K562 (cell line): Measurements from ENCODE around the gene UBL5. TPM values are rescaled to one million over a fixed set of nuclear protein-coding genes. Genes with fewer than 3 reads are reported as not detected.

Source experiments
- BMI1 ChIP-seq: fragments of 150-350 bp; IDR thresholded peaks from 2 replicates; pipeline ENCODE4 v1.6.1; 2014; ENCODE audit warnings: low read length
- MEF2A ChIP-seq: IDR thresholded peaks from 2 replicates; pipeline ENCODE4 v1.6.1; 2011; ENCODE audit warnings: low read depth, mild to moderate bottlenecking, low read length, moderate library complexity; ENCODE audit not compliant: control insufficient read depth
- NFRKB ChIP-seq: fragments of 450-650 bp; IDR thresholded peaks from 2 replicates; pipeline ENCODE4 v1.6.1; 2016; ENCODE audit warnings: low read depth
- NFXL1 ChIP-seq: fragments of 450-650 bp; formaldehyde crosslinking; IDR thresholded peaks from 2 replicates; pipeline ENCODE4 v1.4.0; 2021; ENCODE audit warnings: mild to moderate bottlenecking
- PTTG1 ChIP-seq: fragments of 450-650 bp; IDR thresholded peaks from 2 replicates; pipeline ENCODE4 v1.6.1; 2016; ENCODE audit warnings: low read depth, mild to moderate bottlenecking, missing genetic modification characterization, missing compliant biosample characterization
- YY1 ChIP-seq, 3 experiments: IDR thresholded peaks; 2 replicates each; pipeline ENCODE4 v1.6.1; 2011; ENCODE audit warnings: low read length in 2 of 3, mild to moderate bottlenecking in 2 of 3, moderate library complexity in 2 of 3, borderline replicate concordance in 1 of 3, control low read depth in 1 of 3, low read depth in 1 of 3; ENCODE audit not compliant: insufficient read depth in 3 of 3, insufficient replicate concordance in 2 of 3, control insufficient read depth in 1 of 3, insufficient read length in 1 of 3; ENCODE audit errors: extremely low read depth in 1 of 3
- ZNF197 ChIP-seq: fragments of 200-800 bp; sonication (Bioruptor generic); IDR thresholded peaks from 2 replicates; pipeline ENCODE4 v1.6.1; 2016; ENCODE audit warnings: low read depth, missing genetic modification characterization, missing compliant biosample characterization
- ZNF717 ChIP-seq: fragments of 250-450 bp; sonication (Bioruptor Pico); IDR thresholded peaks from 2 replicates; pipeline ENCODE4 v1.5.0; 2021
- polyA plus RNA-seq, 8 experiments: library from polyadenylated mRNA; depleted of rRNA in 4 of 8; stranded (reverse) in 5 of 8; unstranded in 3 of 8; fragments of >200 nt; fragmentation: Nextera tagmentation in 2 of 8; fragmentation: Illumina TruSeq in 1 of 8; extraction: Ambion mirVana in 2 of 8; extraction: Trizol in 1 of 8; gene quantifications; 2 replicates each; pipeline versions ENCODE4 v1.2.1 to v1.2.3, GENCODE V29; 2011 to 2014; ENCODE audit warnings: inconsistent platforms in 1 of 8, missing spikeins in 1 of 8
- total RNA-seq, 7 experiments: library from RNA; depleted of rRNA in 6 of 7; stranded (reverse); fragments of >200 nt in 6 of 7; fragmentation: Illumina TruSeq in 2 of 7; extraction: Trizol in 2 of 7; gene quantifications; 2 replicates each; pipeline versions ENCODE4 v1.2.1 to v1.2.3, GENCODE V29; 2011 to 2021; ENCODE audit warnings: low replicate concordance in 1 of 7
- TF ChIP-seq, protein P1 (sequence below): fragments of 250-450 bp; sonication (Bioruptor Pico); IDR thresholded peaks from 2 replicates; pipeline ENCODE4 v1.4.0; 2020
- TF ChIP-seq, protein P2 (sequence below): sonication (generic); formaldehyde crosslinking; IDR thresholded peaks from 2 replicates; pipeline ENCODE4 v1.9.0; 2022; ENCODE audit warnings: mild to moderate bottlenecking, missing genetic modification reagents
- TF ChIP-seq, protein P3 (sequence below): fragments of 200-800 bp; sonication (Bioruptor generic); IDR thresholded peaks from 2 replicates; pipeline ENCODE4 v1.6.1; 2016; ENCODE audit warnings: missing genetic modification characterization, missing compliant biosample characterization
- TF ChIP-seq, protein P4 (sequence below): fragments of 450-650 bp; IDR thresholded peaks from 2 replicates; pipeline ENCODE4 v1.6.1; 2016; ENCODE audit warnings: missing biosample characterization, missing genetic modification characterization

The UBL5 gene
- total and polyA plus RNA-seq, 9 of the 15 experiments (the other 6 are each of a cell fraction or from before 2014, with no cell fraction given) = 410 to 1,266 (median 613) TPM

DNA sequence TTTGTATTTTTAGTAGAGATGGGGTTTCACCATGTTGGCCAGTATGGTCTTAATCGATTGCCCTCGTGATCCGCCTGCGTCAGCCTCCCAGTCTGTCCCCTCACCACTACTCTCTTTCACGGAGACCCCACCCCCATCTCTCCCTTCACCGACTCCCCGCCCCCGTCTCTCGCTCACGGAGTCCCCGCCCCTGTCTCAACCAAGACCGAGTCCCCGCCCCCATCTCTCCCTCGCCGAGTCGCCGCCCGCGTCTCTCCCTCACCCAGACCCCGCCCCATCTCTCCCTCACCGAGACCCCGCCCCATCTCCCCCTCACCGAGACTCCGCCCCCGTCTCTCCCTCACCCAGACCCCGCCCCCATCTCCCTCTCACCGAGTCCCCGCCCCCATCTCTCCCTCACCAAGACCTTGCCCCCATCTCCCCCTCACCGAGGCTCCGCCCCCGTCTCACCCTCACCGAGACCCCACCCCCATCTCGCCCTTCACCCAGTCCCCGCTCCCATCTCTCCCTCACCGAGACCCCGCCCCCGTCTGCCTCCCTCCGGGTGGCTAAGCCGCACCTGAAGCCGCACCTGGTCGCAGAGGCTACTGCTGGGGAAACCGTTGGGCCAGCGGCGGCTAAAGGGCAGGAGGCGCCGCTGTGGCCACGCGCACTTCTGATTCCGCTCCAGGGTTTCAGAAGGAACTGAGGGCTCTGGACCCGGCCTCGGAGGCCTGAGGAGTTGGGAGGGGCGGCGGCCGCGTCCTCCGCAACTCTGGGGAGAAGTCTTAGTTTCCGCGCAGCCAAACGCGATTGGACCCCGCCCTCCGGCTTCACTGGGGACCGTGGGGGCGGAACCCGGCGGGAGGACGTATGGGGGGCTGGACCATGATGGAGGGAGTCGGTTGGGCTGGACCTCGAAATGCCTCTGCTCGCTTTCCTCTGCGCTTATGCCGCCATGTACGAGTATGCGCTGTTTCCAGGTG is 42.1 kb upstream of the UBL5 start (continued):
- TF ChIP-seq, protein P1, sequence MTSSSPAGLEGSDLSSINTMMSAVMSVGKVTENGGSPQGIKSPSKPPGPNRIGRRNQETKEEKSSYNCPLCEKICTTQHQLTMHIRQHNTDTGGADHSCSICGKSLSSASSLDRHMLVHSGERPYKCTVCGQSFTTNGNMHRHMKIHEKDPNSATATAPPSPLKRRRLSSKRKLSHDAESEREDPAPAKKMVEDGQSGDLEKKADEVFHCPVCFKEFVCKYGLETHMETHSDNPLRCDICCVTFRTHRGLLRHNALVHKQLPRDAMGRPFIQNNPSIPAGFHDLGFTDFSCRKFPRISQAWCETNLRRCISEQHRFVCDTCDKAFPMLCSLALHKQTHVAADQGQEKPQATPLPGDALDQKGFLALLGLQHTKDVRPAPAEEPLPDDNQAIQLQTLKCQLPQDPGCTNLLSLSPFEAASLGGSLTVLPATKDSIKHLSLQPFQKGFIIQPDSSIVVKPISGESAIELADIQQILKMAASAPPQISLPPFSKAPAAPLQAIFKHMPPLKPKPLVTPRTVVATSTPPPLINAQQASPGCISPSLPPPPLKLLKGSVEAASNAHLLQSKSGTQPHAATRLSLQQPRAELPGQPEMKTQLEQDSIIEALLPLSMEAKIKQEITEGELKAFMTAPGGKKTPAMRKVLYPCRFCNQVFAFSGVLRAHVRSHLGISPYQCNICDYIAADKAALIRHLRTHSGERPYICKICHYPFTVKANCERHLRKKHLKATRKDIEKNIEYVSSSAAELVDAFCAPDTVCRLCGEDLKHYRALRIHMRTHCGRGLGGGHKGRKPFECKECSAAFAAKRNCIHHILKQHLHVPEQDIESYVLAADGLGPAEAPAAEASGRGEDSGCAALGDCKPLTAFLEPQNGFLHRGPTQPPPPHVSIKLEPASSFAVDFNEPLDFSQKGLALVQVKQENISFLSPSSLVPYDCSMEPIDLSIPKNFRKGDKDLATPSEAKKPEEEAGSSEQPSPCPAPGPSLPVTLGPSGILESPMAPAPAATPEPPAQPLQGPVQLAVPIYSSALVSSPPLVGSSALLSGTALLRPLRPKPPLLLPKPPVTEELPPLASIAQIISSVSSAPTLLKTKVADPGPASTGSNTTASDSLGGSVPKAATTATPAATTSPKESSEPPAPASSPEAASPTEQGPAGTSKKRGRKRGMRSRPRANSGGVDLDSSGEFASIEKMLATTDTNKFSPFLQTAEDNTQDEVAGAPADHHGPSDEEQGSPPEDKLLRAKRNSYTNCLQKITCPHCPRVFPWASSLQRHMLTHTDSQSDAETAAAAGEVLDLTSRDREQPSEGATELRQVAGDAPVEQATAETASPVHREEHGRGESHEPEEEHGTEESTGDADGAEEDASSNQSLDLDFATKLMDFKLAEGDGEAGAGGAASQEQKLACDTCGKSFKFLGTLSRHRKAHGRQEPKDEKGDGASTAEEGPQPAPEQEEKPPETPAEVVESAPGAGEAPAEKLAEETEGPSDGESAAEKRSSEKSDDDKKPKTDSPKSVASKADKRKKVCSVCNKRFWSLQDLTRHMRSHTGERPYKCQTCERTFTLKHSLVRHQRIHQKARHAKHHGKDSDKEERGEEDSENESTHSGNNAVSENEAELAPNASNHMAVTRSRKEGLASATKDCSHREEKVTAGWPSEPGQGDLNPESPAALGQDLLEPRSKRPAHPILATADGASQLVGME (CRISPR knock-in tag) = no peak
- TF ChIP-seq BMI1 (no peak), ZNF717 (CRISPR knock-in tag) (no peak), PTTG1 (tag) (no peak), MEF2A (no peak), YY1 (IDR thresholded peaks at IDR 0.05; ENCODE audit: borderline replicate concordance in 1 of 3, control insufficient read depth in 1 of 3, extremely low read depth in 1 of 3, insufficient read depth in 3 of 3, insufficient read length in 1 of 3, insufficient replicate concordance in 2 of 3, low read depth in 1 of 3, low read length in 2 of 3) (peak in 2 of 3 experiments; percentile 37 to 86), ZNF197 (CRISPR knock-in tag) (no peak), NFXL1 (CRISPR knock-in tag) (no peak), NFRKB (no peak; the same call in 1 of the 2 replicates)
- TF ChIP-seq, protein P2, sequence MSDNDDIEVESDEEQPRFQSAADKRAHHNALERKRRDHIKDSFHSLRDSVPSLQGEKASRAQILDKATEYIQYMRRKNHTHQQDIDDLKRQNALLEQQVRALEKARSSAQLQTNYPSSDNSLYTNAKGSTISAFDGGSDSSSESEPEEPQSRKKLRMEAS (CRISPR knock-in tag) = peak; percentile 58; the same call in 1 of the 2 replicates
- TF ChIP-seq, protein P3, sequence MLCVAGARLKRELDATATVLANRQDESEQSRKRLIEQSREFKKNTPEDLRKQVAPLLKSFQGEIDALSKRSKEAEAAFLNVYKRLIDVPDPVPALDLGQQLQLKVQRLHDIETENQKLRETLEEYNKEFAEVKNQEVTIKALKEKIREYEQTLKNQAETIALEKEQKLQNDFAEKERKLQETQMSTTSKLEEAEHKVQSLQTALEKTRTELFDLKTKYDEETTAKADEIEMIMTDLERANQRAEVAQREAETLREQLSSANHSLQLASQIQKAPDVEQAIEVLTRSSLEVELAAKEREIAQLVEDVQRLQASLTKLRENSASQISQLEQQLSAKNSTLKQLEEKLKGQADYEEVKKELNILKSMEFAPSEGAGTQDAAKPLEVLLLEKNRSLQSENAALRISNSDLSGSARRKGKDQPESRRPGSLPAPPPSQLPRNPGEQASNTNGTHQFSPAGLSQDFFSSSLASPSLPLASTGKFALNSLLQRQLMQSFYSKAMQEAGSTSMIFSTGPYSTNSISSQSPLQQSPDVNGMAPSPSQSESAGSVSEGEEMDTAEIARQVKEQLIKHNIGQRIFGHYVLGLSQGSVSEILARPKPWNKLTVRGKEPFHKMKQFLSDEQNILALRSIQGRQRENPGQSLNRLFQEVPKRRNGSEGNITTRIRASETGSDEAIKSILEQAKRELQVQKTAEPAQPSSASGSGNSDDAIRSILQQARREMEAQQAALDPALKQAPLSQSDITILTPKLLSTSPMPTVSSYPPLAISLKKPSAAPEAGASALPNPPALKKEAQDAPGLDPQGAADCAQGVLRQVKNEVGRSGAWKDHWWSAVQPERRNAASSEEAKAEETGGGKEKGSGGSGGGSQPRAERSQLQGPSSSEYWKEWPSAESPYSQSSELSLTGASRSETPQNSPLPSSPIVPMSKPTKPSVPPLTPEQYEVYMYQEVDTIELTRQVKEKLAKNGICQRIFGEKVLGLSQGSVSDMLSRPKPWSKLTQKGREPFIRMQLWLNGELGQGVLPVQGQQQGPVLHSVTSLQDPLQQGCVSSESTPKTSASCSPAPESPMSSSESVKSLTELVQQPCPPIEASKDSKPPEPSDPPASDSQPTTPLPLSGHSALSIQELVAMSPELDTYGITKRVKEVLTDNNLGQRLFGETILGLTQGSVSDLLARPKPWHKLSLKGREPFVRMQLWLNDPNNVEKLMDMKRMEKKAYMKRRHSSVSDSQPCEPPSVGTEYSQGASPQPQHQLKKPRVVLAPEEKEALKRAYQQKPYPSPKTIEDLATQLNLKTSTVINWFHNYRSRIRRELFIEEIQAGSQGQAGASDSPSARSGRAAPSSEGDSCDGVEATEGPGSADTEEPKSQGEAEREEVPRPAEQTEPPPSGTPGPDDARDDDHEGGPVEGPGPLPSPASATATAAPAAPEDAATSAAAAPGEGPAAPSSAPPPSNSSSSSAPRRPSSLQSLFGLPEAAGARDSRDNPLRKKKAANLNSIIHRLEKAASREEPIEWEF (CRISPR knock-in tag) = no peak
- TF ChIP-seq, protein P4, sequence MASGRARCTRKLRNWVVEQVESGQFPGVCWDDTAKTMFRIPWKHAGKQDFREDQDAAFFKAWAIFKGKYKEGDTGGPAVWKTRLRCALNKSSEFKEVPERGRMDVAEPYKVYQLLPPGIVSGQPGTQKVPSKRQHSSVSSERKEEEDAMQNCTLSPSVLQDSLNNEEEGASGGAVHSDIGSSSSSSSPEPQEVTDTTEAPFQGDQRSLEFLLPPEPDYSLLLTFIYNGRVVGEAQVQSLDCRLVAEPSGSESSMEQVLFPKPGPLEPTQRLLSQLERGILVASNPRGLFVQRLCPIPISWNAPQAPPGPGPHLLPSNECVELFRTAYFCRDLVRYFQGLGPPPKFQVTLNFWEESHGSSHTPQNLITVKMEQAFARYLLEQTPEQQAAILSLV (tag) = no peak
